IMR-90 (cell line): Measurements from ENCODE around the gene ADD3. TPM values are rescaled to one million over a fixed set of nuclear protein-coding genes. Genes with fewer than 3 reads are reported as not detected.

Experiments
- ATAC-seq: fragments of 200-7000 bp; cut with Tn5 transposase; 2 replicates; pipeline ENCODE4 v1.9.1; 2020; ENCODE audit warnings: low read depth, mild to moderate bottlenecking, moderate library complexity
- BruUV-seq: library from RNA; stranded (reverse); fragments of 400-500 nt; replicated peaks from 2 replicates; lab custom pipeline; 2021; lab: Mats Ljungman, UMichigan
- CTCF ChIA-PET: fragments of 300-600 bp; formaldehyde crosslinking; extraction: SDS; loops from one replicate; lab custom pipeline; 2021; ENCODE audit warnings: antibody characterized with exemption; lab: Yijun Ruan, JAX
- POLR2A ChIA-PET: fragments of 300-600 bp; sonication (Branson Sonifier 250); formaldehyde crosslinking; loops from one replicate; lab custom pipeline; 2022; ENCODE audit warnings: antibody characterized with exemption; ENCODE audit not compliant: unreplicated experiment; lab: Charles Lee
- DNase-seq: peaks from one replicate; pipeline ENCODE4 v3.0.0; 2013
- H2AFZ ChIP-seq: replicated peaks from 2 replicates; pipeline ENCODE3; 2013; ENCODE audit warnings: low read length, mild to moderate bottlenecking; ENCODE audit not compliant: poor library complexity
- H2AK5ac ChIP-seq: 2 replicates; pipeline ENCODE4 v1.6.1; 2013; ENCODE audit warnings: low read depth, low read length, inconsistent platforms
- H2AK9ac ChIP-seq: replicated peaks from 2 replicates; pipeline ENCODE3; 2013; ENCODE audit warnings: mild to moderate bottlenecking, low read depth, low read length, moderate library complexity; ENCODE audit not compliant: poor library complexity
- H2BK120ac ChIP-seq: 2 replicates; pipeline ENCODE4 v1.6.1; 2013; ENCODE audit warnings: low read depth, low read length, inconsistent platforms
- H2BK15ac ChIP-seq: 3 replicates; pipeline ENCODE4 v1.6.1; 2013; ENCODE audit warnings: low read depth, low read length, inconsistent platforms
- H2BK20ac ChIP-seq: 2 replicates; pipeline ENCODE4 v1.6.1; 2013; ENCODE audit warnings: low read depth, mild to moderate bottlenecking, inconsistent platforms, low read length, moderate library complexity
- H2BK5ac ChIP-seq: 2 replicates; pipeline ENCODE4 v1.6.1; 2013; ENCODE audit warnings: mild to moderate bottlenecking, low read depth, low read length, inconsistent platforms; ENCODE audit not compliant: poor library complexity, severe bottlenecking
- H3K14ac ChIP-seq: replicated peaks from 2 replicates; pipeline ENCODE4 v1.6.1; 2013; ENCODE audit warnings: low read depth, low read length, inconsistent platforms
- H3K18ac ChIP-seq: 2 replicates; pipeline ENCODE4 v1.6.1; 2013; ENCODE audit warnings: low read depth, low read length, control low read depth
- H3K23ac ChIP-seq: 2 replicates; pipeline ENCODE4 v1.6.1; 2013; ENCODE audit warnings: low read depth, low read length, inconsistent platforms
- H3K27ac ChIP-seq: 2 replicates; pipeline ENCODE4 v1.5.1; 2013; ENCODE audit warnings: mild to moderate bottlenecking, control low read depth, low read length; ENCODE audit not compliant: insufficient read depth
- H3K27me3 ChIP-seq: 2 replicates; pipeline ENCODE4 v1.6.1; 2013; ENCODE audit warnings: low read length; ENCODE audit not compliant: control insufficient read depth, insufficient read depth
- H3K36me3 ChIP-seq: 2 replicates; pipeline ENCODE4 v1.6.1; 2013; ENCODE audit warnings: low read length, mixed read lengths; ENCODE audit not compliant: control insufficient read depth, insufficient read depth
- H3K4ac ChIP-seq: 2 replicates; pipeline ENCODE4 v1.6.1; 2013; ENCODE audit warnings: low read depth, low read length, inconsistent platforms
- H3K4me1 ChIP-seq: 2 replicates; pipeline ENCODE4 v1.6.1; 2013; ENCODE audit warnings: low read length, mixed read lengths; ENCODE audit not compliant: control insufficient read depth, insufficient read depth
- H3K4me2 ChIP-seq: 2 replicates; pipeline ENCODE4 v1.6.1; 2013; ENCODE audit warnings: low read depth, mild to moderate bottlenecking, control low read depth, low read length, moderate library complexity
- H3K4me3 ChIP-seq: 2 replicates; pipeline ENCODE4 v1.5.1; 2013; ENCODE audit warnings: low read depth, mild to moderate bottlenecking, control low read depth, low read length, moderate library complexity; ENCODE audit not compliant: insufficient read depth
- H3K56ac ChIP-seq: 2 replicates; pipeline ENCODE4 v1.6.1; 2013; ENCODE audit warnings: low read length, inconsistent platforms; ENCODE audit not compliant: insufficient read depth; ENCODE audit errors: extremely low read depth
- H3K79me1 ChIP-seq, 2 experiments: 2 replicates each; pipeline ENCODE4 v1.6.1; 2013; ENCODE audit warnings: low read length in 2 of 2, inconsistent platforms in 1 of 2, low read depth in 1 of 2
- H3K9ac ChIP-seq: 2 replicates; pipeline ENCODE4 v1.6.1; 2013; ENCODE audit warnings: low read depth, low read length, control low read depth
- H3K9me1 ChIP-seq: 2 replicates; pipeline ENCODE4 v1.6.1; 2013; ENCODE audit warnings: low read length, inconsistent platforms; ENCODE audit not compliant: insufficient read depth
- H3K9me3 ChIP-seq: 2 replicates; pipeline ENCODE4 v1.6.1; 2013; ENCODE audit warnings: low read length; ENCODE audit not compliant: control insufficient read depth, insufficient read depth
- H4K20me1 ChIP-seq: 2 replicates; pipeline ENCODE4 v1.6.1; 2013; ENCODE audit warnings: low read length, inconsistent platforms; ENCODE audit not compliant: insufficient read depth
- H4K5ac ChIP-seq: 2 replicates; pipeline ENCODE4 v1.6.1; 2013; ENCODE audit warnings: mild to moderate bottlenecking, low read depth, low read length, control low read depth
- H4K8ac ChIP-seq, 2 experiments: 2 replicates each; pipeline ENCODE4 v1.6.1; 2013; ENCODE audit warnings: low read depth in 2 of 2, low read length in 2 of 2, control low read depth in 1 of 2, inconsistent platforms in 1 of 2
- H4K91ac ChIP-seq: 2 replicates; pipeline ENCODE4 v1.6.1; 2013; ENCODE audit warnings: low read depth, low read length, inconsistent platforms; ENCODE audit not compliant: insufficient read depth
- BHLHE40 ChIP-seq: fragments of 150-350 bp; IDR thresholded peaks from 2 replicates; pipeline ENCODE4 v1.6.1; 2016; ENCODE audit warnings: mild to moderate bottlenecking, low read depth, low read length
- CHD1 ChIP-seq: IDR thresholded peaks from 2 replicates; pipeline ENCODE4 v1.6.1; 2012; ENCODE audit warnings: low read depth, low read length, improper control_type of control experiment
- CTCF ChIP-seq: conservative IDR thresholded peaks from 2 replicates; pipeline ENCODE4 v1.5.1; 2012; ENCODE audit warnings: mild to moderate bottlenecking, low read depth, low read length, improper control_type of control experiment
- ELK1 ChIP-seq: fragments of 150-350 bp; IDR thresholded peaks from 2 replicates; pipeline ENCODE4 v1.6.1; 2016; ENCODE audit warnings: low read depth, mild to moderate bottlenecking, low read length, moderate library complexity, borderline replicate concordance
- FOS ChIP-seq: fragments of 150-350 bp; IDR thresholded peaks from 2 replicates; pipeline ENCODE4 v1.6.1; 2016; ENCODE audit warnings: low read depth, low read length
- MAZ ChIP-seq: IDR thresholded peaks from 2 replicates; pipeline ENCODE4 v1.6.1; 2012; ENCODE audit warnings: low read depth, mild to moderate bottlenecking, low read length, improper control_type of control experiment, moderate library complexity, borderline replicate concordance
- MXI1 ChIP-seq: IDR thresholded peaks from 2 replicates; pipeline ENCODE4 v1.6.1; 2012; ENCODE audit warnings: low read depth, mild to moderate bottlenecking, low read length, moderate library complexity, borderline replicate concordance
- POLR2A ChIP-seq: IDR thresholded peaks from 2 replicates; pipeline ENCODE4 v1.6.1; 2012; ENCODE audit warnings: mild to moderate bottlenecking, low read depth, low read length
- RAD21 ChIP-seq: IDR thresholded peaks from 2 replicates; pipeline ENCODE4 v1.6.1; 2012; ENCODE audit warnings: low read length, improper control_type of control experiment
- RFX5 ChIP-seq: IDR thresholded peaks from 2 replicates; pipeline ENCODE4 v1.8.0; 2012; ENCODE audit warnings: low read depth, mild to moderate bottlenecking, low read length, moderate library complexity
- SMC3 ChIP-seq: fragments of 150-350 bp; IDR thresholded peaks from 2 replicates; pipeline ENCODE4 v1.6.1; 2016; ENCODE audit warnings: low read depth, mild to moderate bottlenecking, antibody characterized with exemption, low read length, moderate library complexity
- WGBS, 2 experiments: methylation state at CpG; one replicate each; pipeline versions ENCODE4 v1.1.5 to v1.1.7; 2013; ENCODE audit warnings: missing lambda C conversion rate in 2 of 2; ENCODE audit not compliant: insufficient read length in 1 of 2; ENCODE audit errors: extremely low coverage in 2 of 2; 5-methylcytosine and 5-hydroxymethylcytosine counted together
- dilution Hi-C: fragments of 300-500 bp; cut with HindIII; formaldehyde crosslinking; loops from one replicate; pipeline ENCODE4 v1.14.3; 2018; ENCODE audit warnings: low sequenced_read_pairs; ENCODE audit not compliant: unreplicated experiment
- in situ Hi-C: fragments of 300-500 bp; cut with MboI; formaldehyde crosslinking; loops from 3 replicates; pipeline ENCODE4 v1.14.3; 2019; ENCODE audit warnings: low sequenced_read_pairs, inconsistent platforms, mixed read lengths
- intact Hi-C: fragments of 100-400 bp; cut with micrococcal nuclease; formaldehyde crosslinking; loops from 2 replicates; pipeline ENCODE4 v1.10.0; 2022
- polyA plus RNA-seq, 3 experiments: library from polyadenylated mRNA; depleted of rRNA; stranded (reverse); fragments of >200 nt; gene quantifications; 2 replicates each; pipeline ENCODE4 v1.2.3, GENCODE V29; 2012; ENCODE audit warnings: low replicate concordance in 1 of 3
- total RNA-seq: library from RNA; depleted of rRNA; stranded (reverse); fragments of >200 nt; gene quantifications from 2 replicates; pipeline ENCODE4 v1.2.3, GENCODE V29; 2012
- TF ChIP-seq, protein P1 (sequence below): fragments of 150-350 bp; IDR thresholded peaks from 2 replicates; pipeline ENCODE4 v1.6.1; 2017; ENCODE audit warnings: mild to moderate bottlenecking, antibody characterized with exemption, low read length, low read depth

ADD3 gene
- total and polyA plus RNA-seq, 2 of the 4 experiments (the other 2 are of a cell fraction) = 138 to 212 TPM

DNA sequence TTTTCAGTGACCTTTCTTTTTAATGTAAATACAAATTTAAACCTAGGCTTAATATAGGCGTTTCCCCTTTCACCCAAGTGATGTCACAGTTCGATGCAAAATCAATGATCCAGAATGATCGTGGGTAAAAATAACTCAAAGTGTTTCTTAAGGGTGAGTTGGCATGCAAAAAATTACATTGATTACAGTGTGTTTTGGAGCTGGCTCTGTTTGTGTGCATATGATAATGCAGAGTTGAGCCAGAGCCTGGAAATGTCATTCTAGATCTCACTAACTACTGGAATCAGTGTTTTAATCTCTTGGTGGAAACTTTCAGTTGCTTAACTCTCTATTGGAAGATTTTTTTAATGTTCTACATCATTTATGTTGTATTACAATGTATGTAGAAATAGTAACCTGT, 127.1 kb downstream of the ADD3 start:
- in situ Hi-C loops = loop anchor here (5.0 kb wide), 3 partner anchors 87 to 253 kb away; no protein-coding TSS in a partner anchor
- dilution Hi-C loops = loop anchor here (25.0 kb wide), 1 partner anchor 152 kb away; no protein-coding TSS in a partner anchor
- BruUV-seq = no TSS peak

More for the DNA sequence above, 127.1 kb downstream of the ADD3 start:
- Histone ChIP-seq H3K27ac (no peak overlapping the region), H3K4me3 (no peak overlapping the region), H2AK9ac (no peak overlapping the region), H3K9me1 (no peaks in the 10 kb centered on the region), H3K79me1 (no peaks in the 10 kb centered on the region), H4K91ac (no peak overlapping the region), H3K23ac (no peak overlapping the region), H3K56ac (no peak overlapping the region), H2BK15ac (no peak overlapping the region), H3K18ac (no peak overlapping the region), H3K9me3 (no peaks in the 10 kb centered on the region), H4K8ac (no peak overlapping the region), H3K4me1 (0 out of 2 replicates have a peak, but pooled peaks cover 2% of the 10 kb centered on the region), H3K14ac (no peak overlapping the region), H3K4ac (no peak overlapping the region), H3K27me3 (no peaks in the 10 kb centered on the region), H4K20me1 (no peaks in the 10 kb centered on the region), H2BK120ac (no peak overlapping the region), H2AK5ac (no peak overlapping the region), H4K5ac (no peak overlapping the region), H3K36me3 (peaks cover 14% of the 10 kb centered on the region), H3K9ac (no peak overlapping the region), H2AFZ (no peak overlapping the region), H2BK5ac (no peak overlapping the region), H2BK20ac (no peak overlapping the region), H3K4me2 (no peak overlapping the region)
- no peak for ATAC-seq
- TF ChIP-seq SMC3 = no peak
- TF ChIP-seq ELK1 = no peak
- TF ChIP-seq BHLHE40 = no peak
- TF ChIP-seq MXI1 = no peak
- TF ChIP-seq RFX5 = no peak
- no peak for TF ChIP-seq MAZ
- TF ChIP-seq, protein P1, sequence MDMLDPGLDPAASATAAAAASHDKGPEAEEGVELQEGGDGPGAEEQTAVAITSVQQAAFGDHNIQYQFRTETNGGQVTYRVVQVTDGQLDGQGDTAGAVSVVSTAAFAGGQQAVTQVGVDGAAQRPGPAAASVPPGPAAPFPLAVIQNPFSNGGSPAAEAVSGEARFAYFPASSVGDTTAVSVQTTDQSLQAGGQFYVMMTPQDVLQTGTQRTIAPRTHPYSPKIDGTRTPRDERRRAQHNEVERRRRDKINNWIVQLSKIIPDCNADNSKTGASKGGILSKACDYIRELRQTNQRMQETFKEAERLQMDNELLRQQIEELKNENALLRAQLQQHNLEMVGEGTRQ = no peak
- TF ChIP-seq FOS = no peak
- TF ChIP-seq POLR2A = no peak
- TF ChIP-seq CTCF = no peak
- TF ChIP-seq CHD1 = no peak
- TF ChIP-seq RAD21 = no peak
- no CpG with 5 or more reads among the region's 3 CpGs for WGBS, 2 experiments
- ChIA-PET POLR2A (no interaction called here), CTCF (no interaction called here)
- intact Hi-C loops = loop anchor here (5.0 to 10.0 kb wide), 2 partner anchors 128 to 440 kb away; partner anchors contain the start of gene ADD3
- no peak for DNase-seq
